Measurements from ENCODE around the gene TMSB4X.
"Not testable (repeated sequence)": the region's sequence is repeated elsewhere in the genome, so short reads cannot be mapped to it uniquely, and the experiment has no call there.

TMSB4X gene

GRCh38 chrX:12958059-12958458 lies 16.9 kb upstream of the TMSB4X start:
- peak overlapping the region; percentile 99 for H3K27ac ChIP-seq (replicated peaks)
- H3K27me3 ChIP-seq (ENCODE audit: insufficient read depth, poor library complexity, severe bottlenecking): no peaks in the 10 kb centered on the region
- H3K4me3 ChIP-seq (replicated peaks; ENCODE audit: insufficient read depth, low read length): no peak overlapping the region
- no peak for TF ChIP-seq POLR2AphosphoS5 (IDR thresholded peaks at IDR 0.05; ENCODE audit: low read depth)
- TF ChIP-seq CTCF (IDR thresholded peaks at IDR 0.05; ENCODE audit: insufficient read depth, low read length): no peak
- no peak for TF ChIP-seq GABPA (IDR thresholded peaks at IDR 0.05; ENCODE audit: low read depth)
- TF ChIP-seq SPI1 (IDR thresholded peaks at IDR 0.05; ENCODE audit: borderline replicate concordance, low read depth): no peak
- no peak for DNase-seq (ENCODE audit: low read depth in 1 of 2, low spot score in 1 of 2)

GRCh38 chrX:12958461-12958860 lies 16.4 kb upstream of the TMSB4X start:
- no peaks in the 10 kb centered on the region for H3K27me3 ChIP-seq (ENCODE audit: insufficient read depth, poor library complexity, severe bottlenecking)
- no peak for DNase-seq (ENCODE audit: low read depth in 1 of 2, low spot score in 1 of 2)
- H3K4me3 ChIP-seq (replicated peaks; ENCODE audit: insufficient read depth, low read length): no peak overlapping the region
- H3K27ac ChIP-seq (replicated peaks): peak overlapping the region; percentile 99; the same call in 1 of the 2 replicates
- TF ChIP-seq SPI1 (IDR thresholded peaks at IDR 0.05; ENCODE audit: borderline replicate concordance, low read depth): no peak
- no peak for TF ChIP-seq CTCF (IDR thresholded peaks at IDR 0.05; ENCODE audit: insufficient read depth, low read length)
- TF ChIP-seq POLR2AphosphoS5 (IDR thresholded peaks at IDR 0.05; ENCODE audit: low read depth): no peak
- TF ChIP-seq GABPA (IDR thresholded peaks at IDR 0.05; ENCODE audit: low read depth): no peak
- TF ChIP-seq REST (IDR thresholded peaks at IDR 0.05; ENCODE audit: insufficient replicate concordance, low read depth): no peak

GRCh38 chrX:12961196-12961718 lies 13.7 kb upstream of the TMSB4X start:
- H3K4me3 ChIP-seq (replicated peaks; ENCODE audit: insufficient read depth, low read length): no peak overlapping the region
- DNase-seq (ENCODE audit: low read depth in 1 of 2, low spot score in 1 of 2): no peak
- H3K27ac ChIP-seq (replicated peaks): peak overlapping the region; percentile 27
- no peaks in the 10 kb centered on the region for H3K27me3 ChIP-seq (ENCODE audit: insufficient read depth, poor library complexity, severe bottlenecking)
- no peak for TF ChIP-seq SPI1 (IDR thresholded peaks at IDR 0.05; ENCODE audit: borderline replicate concordance, low read depth)
- TF ChIP-seq REST (IDR thresholded peaks at IDR 0.05; ENCODE audit: insufficient replicate concordance, low read depth): no peak
- TF ChIP-seq GABPA (IDR thresholded peaks at IDR 0.05; ENCODE audit: low read depth): no peak
- no peak for TF ChIP-seq CTCF (IDR thresholded peaks at IDR 0.05; ENCODE audit: insufficient read depth, low read length)
- no peak for TF ChIP-seq POLR2AphosphoS5 (IDR thresholded peaks at IDR 0.05; ENCODE audit: low read depth)

- DNase-seq (ENCODE audit: low read depth in 1 of 2, low spot score in 1 of 2): peak in 1 of 2 experiments; percentile 66
- no peak for TF ChIP-seq CTCF (IDR thresholded peaks at IDR 0.05; ENCODE audit: insufficient read depth, low read length)
- peak; percentile 86 for TF ChIP-seq SPI1 (IDR thresholded peaks at IDR 0.05; ENCODE audit: borderline replicate concordance, low read depth)
- H3K4me3 ChIP-seq (replicated peaks; ENCODE audit: insufficient read depth, low read length): no peak overlapping the region
- H3K27ac ChIP-seq (replicated peaks): peak overlapping the region; percentile 1
- H3K27me3 ChIP-seq (ENCODE audit: insufficient read depth, poor library complexity, severe bottlenecking): no peaks in the 10 kb centered on the region
Observed at GRCh38 chrX:12962041-12962504, 12.8 kb upstream of the TMSB4X start.

GRCh38 chrX:12963210-12963850 lies 11.6 kb upstream of the TMSB4X start:
- DNase-seq (ENCODE audit: low read depth in 1 of 2, low spot score in 1 of 2); H3K27ac ChIP-seq (replicated peaks); H3K27me3 ChIP-seq (ENCODE audit: insufficient read depth, poor library complexity, severe bottlenecking): not testable (repeated sequence)

More at GRCh38 chrX:12963210-12963850, 11.6 kb upstream of the TMSB4X start:
- H3K4me3 ChIP-seq (replicated peaks; ENCODE audit: insufficient read depth, low read length): not testable (repeated sequence)
